ENCODE data around the gene CYP27C1.

Gene CYP27C1

GRCh38 chr2:127146820-127147502 lies 73.1 kb downstream of the CYP27C1 start:
- DNase-seq, result no peak

DNA sequence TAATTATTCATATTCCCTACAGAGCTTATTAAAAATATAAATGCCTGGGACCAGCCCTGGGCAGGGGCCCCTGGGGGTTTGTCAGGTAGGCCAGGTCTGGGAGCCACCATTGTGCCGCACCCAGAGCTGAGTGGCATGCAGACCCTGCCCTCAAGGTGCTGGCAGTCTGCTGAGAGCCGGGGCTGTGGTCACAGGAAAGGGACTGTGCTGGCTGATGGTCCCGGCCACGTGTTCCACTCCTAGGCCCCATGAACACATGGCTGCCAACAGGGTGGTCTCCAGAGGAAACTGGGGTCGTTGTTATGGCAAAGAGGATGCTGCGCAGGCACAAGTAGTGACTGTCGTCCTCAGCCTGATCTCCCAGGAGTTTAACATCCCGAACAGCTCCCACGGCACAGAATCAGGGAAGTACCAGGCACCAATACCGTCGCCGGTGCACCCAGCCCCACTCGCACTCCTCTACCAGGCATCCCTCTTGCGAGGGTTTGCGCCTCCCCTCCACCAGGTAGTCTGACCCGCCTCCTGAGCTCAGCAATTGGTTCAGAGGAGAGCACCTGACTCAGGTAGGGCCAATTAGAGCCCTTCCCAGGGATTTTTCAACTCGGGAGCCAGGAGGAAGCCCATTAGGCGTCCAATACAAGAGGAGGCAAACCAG lies 73.9 kb downstream of the CYP27C1 start:
- DNase-seq, result no peak

GRCh38 chr2:127145280-127145895 lies 74.7 kb downstream of the CYP27C1 start:
- no peak for DNase-seq

GRCh38 chr2:127143841-127144782 lies 76.0 kb downstream of the CYP27C1 start:
- DNase-seq, result no peak

DNA sequence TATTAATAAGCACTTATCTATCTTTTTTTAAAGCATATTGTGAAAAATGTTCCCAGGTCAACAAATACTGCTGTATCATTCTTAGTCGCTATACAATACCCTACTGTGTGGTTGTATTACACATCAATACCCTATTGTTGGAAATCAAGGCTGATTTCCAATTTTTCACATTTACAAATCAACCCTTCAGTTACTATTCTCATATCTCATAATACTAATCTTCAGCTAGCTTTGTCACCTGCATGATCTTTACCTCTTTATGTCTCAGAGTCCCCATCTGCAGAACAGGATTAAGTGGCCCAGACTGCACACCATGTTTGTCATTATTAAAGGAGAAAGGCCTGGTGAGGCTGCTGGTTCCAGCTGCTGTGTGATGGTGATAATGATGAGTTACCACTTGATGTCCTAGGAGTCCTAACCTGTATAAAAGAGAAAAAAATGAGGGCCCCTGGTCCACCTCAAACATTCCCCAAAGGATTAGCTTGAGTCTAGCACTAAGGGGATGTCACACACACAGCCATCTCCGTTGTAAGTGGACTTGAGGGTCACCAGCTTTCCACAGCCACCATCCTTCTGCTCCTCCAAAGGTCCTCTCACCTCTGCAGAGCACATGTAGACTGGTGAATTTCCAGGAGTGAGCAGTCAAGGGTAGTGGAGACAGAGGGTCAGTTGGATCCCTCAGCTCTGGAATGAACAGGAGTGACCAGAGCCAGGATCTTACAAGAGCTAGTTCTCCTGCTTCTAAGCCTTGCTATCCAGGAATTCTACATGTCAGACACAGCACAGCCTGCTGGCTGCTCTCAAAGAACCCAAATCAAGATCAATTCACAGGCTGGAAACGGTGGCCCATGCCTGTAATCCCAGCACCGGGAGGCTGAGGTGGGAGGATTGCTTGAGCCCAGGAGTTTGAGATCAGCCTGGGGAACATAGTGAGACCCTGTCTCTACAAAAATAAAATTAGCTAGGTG lies 77.2 kb downstream of the CYP27C1 start:
- no peak for DNase-seq

DNA sequence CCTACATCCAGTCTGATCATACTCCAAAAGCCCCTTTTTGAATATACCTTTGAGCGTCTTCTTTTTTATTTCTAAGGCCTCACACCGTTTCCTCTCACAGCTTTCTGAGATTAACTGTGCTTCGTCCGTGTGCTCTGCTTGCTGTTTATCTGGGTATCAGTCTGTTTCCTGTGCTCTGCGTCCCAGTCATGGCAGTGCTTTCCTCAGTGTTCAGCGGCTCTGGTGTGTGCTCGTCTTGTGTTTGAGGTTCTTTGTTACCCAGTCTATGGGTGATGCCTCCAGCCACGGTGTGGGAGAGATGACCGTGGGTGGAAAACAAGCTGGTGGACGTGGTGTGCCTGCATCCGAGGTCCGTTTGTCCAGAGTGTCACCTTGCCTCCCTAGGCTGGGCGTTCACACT lies 79.6 kb downstream of the CYP27C1 start:
- DNase-seq, result no peak

DNA sequence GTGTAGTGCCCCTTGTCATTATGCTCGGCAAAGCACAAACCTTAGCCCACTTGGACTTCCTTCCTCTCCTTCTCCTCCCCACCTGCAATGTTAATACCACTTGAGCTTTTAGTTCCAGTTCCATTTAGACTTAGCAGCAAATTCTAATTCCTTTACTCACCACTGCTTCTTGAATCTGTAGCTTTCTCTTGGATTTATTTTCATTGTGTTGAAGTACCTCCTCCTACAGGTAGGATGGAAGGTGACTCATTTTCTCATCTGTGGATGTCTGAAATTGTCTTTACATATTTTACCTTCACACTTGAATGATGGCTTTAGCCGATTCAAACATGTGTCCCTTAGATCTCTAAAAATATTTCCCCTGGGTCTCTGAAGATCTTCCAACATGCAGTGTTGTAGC lies 80.3 kb downstream of the CYP27C1 start:
- DNase-seq, result no peak

- DNase-seq, result no peak
Measured at GRCh38 chr2:127138281-127138680, 81.8 kb downstream of the CYP27C1 start.

DNA sequence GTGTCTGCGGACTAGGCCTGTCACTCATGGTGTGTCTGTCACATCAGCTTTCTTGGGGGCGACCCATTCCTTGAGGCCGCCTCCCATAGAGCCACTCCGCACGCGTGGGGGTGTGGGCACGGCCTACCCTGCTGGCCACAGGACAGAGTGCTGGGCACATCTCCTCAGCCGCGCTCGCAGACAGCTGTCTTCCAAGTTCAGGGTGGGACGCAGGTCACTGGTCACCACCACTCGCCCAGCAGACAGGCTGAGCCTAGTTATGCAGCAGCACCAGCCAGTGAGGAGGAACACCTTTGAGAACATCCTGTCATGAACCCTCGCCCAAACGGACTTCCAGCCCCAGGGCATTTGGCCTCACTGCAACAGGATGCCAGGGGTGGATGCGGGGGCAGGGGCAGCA lies 82.4 kb downstream of the CYP27C1 start:
- no peak for DNase-seq

- DNase-seq, result no peak
Measured at GRCh38 chr2:127137225-127137624, 82.9 kb downstream of the CYP27C1 start.

GRCh38 chr2:127134833-127135830 lies 85.0 kb downstream of the CYP27C1 start:
- DNase-seq, result no peak

DNA sequence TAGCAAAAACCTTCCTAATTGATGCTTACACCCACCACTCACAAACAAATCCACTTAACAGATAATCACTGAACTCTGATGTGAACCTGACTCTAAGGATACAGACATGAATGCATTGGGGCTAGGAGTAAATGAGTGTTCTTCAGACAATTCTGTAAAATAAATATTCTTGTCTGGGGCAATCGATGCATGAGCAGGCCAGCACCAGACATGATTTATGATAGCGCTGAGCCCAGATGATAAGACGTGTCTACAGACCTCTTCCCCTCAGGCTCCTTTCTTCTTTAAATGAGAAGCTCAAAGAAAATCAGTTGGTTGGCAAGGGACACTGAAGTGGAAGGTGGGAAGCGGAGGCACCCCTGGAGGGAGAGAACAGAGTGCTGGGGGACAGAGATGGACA lies 85.9 kb downstream of the CYP27C1 start:
- DNase-seq, result no peak
